ENCODE data around the gene TNFRSF9.

TNFRSF9 gene

DNA sequence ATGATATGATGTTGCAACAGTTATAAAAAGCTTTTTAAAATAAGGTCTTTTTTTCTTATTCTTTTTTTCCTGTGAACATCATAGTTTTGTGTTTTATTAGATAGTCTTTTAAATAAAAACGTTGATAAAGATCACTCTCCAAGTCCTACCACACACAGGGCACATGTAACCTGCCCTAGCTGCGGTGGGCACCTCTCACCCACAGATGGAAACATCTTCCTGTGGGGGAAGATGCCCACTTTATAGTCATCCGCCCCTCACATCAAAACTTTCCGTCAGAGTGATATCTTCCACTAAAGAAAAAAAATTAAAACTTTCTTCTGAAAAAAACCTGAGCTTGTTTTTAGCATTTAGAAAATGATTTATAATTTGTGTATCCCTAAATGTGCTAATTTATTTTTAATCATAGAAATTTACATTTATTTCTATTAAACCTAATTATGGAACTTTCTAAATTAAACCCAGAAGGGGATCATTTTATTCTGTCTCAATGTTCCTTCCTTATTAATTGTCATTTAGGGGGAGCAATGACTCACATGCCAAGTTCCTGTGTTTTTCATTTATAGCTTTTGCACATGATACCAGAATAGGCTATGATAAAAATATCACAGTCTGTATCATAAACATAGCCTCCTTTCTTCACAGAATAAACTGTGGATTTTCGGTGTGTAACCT, 24.7 kb downstream of the TNFRSF9 start:
- Histone ChIP-seq H3K4me3 (ENCODE audit: severe bottlenecking) (no peak overlapping the region), H3K9me3 (ENCODE audit: severe bottlenecking) (no peaks in the 10 kb centered on the region), H3K36me3 (ENCODE audit: low read depth) (no peaks in the 10 kb centered on the region), H3K4me1 (ENCODE audit: insufficient read depth, poor library complexity, severe bottlenecking) (no peaks in the 10 kb centered on the region), H3K27ac (ENCODE audit: poor library complexity, severe bottlenecking) (no peak overlapping the region), H3K27me3 (ENCODE audit: insufficient read depth, poor library complexity, severe bottlenecking) (no peaks in the 10 kb centered on the region)
- no peak for ATAC-seq (ENCODE audit: low read depth)
- no peak for DNase-seq (ENCODE audit: low spot score)
- TF ChIP-seq CTCF (IDR thresholded peaks at IDR 0.05; ENCODE audit: poor library complexity, severe bottlenecking), result no peak

GRCh38 chr1:7912743-7913557, 27.7 kb downstream of the TNFRSF9 start:
- TF ChIP-seq CTCF (IDR thresholded peaks at IDR 0.05; ENCODE audit: poor library complexity, severe bottlenecking), result no peak
- no peaks in the 10 kb centered on the region for H3K4me1 ChIP-seq (ENCODE audit: insufficient read depth, poor library complexity, severe bottlenecking)
- no peak overlapping the region for H3K27ac ChIP-seq (ENCODE audit: poor library complexity, severe bottlenecking)
- H3K36me3 ChIP-seq (ENCODE audit: low read depth), result no peaks in the 10 kb centered on the region
- no peak for ATAC-seq (ENCODE audit: low read depth)
- H3K27me3 ChIP-seq (ENCODE audit: insufficient read depth, poor library complexity, severe bottlenecking), result no peaks in the 10 kb centered on the region
- DNase-seq (ENCODE audit: low spot score), result no peak
- no peaks in the 10 kb centered on the region for H3K9me3 ChIP-seq (ENCODE audit: severe bottlenecking)
- no peak overlapping the region for H3K4me3 ChIP-seq (ENCODE audit: severe bottlenecking)

DNA sequence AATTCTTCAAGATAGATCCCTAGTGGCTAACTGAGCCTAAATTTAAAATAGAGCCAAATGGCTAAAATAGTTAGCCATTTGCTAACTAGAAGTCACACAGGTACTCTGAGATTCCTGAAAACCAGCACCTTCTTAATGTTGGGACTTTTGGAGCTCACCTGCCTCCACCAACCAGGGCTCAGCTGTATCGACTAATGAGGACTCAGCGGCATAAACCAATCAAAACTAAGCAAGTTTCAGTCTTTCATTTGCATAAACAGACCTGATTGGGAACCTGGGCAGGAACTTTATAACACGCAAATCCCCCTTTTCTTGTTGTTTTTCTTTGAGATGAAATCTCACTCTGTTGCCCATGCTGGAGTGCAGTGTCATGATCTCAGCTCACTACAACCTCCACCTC, 28.5 kb downstream of the TNFRSF9 start:
- Histone ChIP-seq H3K9me3 (ENCODE audit: severe bottlenecking) (no peaks in the 10 kb centered on the region), H3K27ac (ENCODE audit: poor library complexity, severe bottlenecking) (no peak overlapping the region), H3K27me3 (ENCODE audit: insufficient read depth, poor library complexity, severe bottlenecking) (no peaks in the 10 kb centered on the region), H3K4me3 (ENCODE audit: severe bottlenecking) (no peak overlapping the region), H3K36me3 (ENCODE audit: low read depth) (no peaks in the 10 kb centered on the region), H3K4me1 (ENCODE audit: insufficient read depth, poor library complexity, severe bottlenecking) (no peaks in the 10 kb centered on the region)
- no peak for ATAC-seq (ENCODE audit: low read depth)
- no peak for DNase-seq (ENCODE audit: low spot score)
- TF ChIP-seq CTCF (IDR thresholded peaks at IDR 0.05; ENCODE audit: poor library complexity, severe bottlenecking), result no peak

DNA sequence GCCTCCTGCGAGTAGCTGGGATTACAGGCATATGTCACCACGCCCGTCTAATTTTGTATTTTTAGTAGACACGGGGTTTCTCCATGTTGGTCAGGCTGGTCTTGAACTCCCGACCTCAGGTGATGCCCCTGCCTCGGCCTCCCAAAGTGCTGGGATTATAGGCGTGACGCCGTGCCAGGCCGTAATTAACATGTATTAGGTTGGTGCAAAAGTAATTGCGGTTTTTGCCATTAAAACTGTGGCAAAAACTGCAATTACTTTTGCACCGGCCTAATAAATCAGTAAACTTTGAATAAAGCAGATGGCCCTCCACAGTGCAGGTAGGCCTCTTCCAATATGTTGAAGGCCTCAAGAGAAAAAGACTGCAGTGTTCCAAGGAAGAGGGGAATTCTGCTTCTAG, 35.4 kb downstream of the TNFRSF9 start:
- no peak overlapping the region for H3K4me3 ChIP-seq (ENCODE audit: severe bottlenecking)
- no peak for TF ChIP-seq CTCF (IDR thresholded peaks at IDR 0.05; ENCODE audit: poor library complexity, severe bottlenecking)
- no peak overlapping the region for H3K27ac ChIP-seq (ENCODE audit: poor library complexity, severe bottlenecking)
- no peaks in the 10 kb centered on the region for H3K36me3 ChIP-seq (ENCODE audit: low read depth)
- no peak for DNase-seq (ENCODE audit: low spot score)
- H3K9me3 ChIP-seq (ENCODE audit: severe bottlenecking), result no peaks in the 10 kb centered on the region
- H3K4me1 ChIP-seq (ENCODE audit: insufficient read depth, poor library complexity, severe bottlenecking), result no peaks in the 10 kb centered on the region
- no peak for ATAC-seq (ENCODE audit: low read depth)
- H3K27me3 ChIP-seq (ENCODE audit: insufficient read depth, poor library complexity, severe bottlenecking), result no peaks in the 10 kb centered on the region

Measured in RWPE2 (cell line).